HG02885 (cell line): ENCODE data around the gene KIAA1328.
"Not testable (repeated sequence)": the region's sequence is repeated elsewhere in the genome, so short reads cannot be mapped to it uniquely, and the experiment has no call there.

ENCODE experiments used
- ATAC-seq: cut with Tn5 transposase; IDR thresholded peaks from one replicate; pipeline ENCODE4 v1.9.1; 2021; ENCODE audit warnings: mild to moderate bottlenecking; ENCODE audit not compliant: unreplicated experiment, poor library complexity

The KIAA1328 gene

GRCh38 chr18:37107748-37108522 is 279.0 kb downstream of the KIAA1328 start:
- no peak for ATAC-seq

GRCh38 chr18:37122877-37123276 is 293.9 kb downstream of the KIAA1328 start:
- no peak for ATAC-seq

- peak; percentile 65 for ATAC-seq
Observed at GRCh38 chr18:37124516-37124915, 295.6 kb downstream of the KIAA1328 start.

- no peak for ATAC-seq
Observed at GRCh38 chr18:37135177-37135576, 306.2 kb downstream of the KIAA1328 start.

- ATAC-seq: no peak
Observed at GRCh38 chr18:37138456-37138855, 309.5 kb downstream of the KIAA1328 start.

- no peak for ATAC-seq
Observed at GRCh38 chr18:37139876-37140275, 310.9 kb downstream of the KIAA1328 start.

GRCh38 chr18:37144921-37145320 is 316.0 kb downstream of the KIAA1328 start:
- ATAC-seq: no peak

- ATAC-seq: no peak
Observed at GRCh38 chr18:37156330-37156942, 327.5 kb downstream of the KIAA1328 start.

- ATAC-seq: no peak
Observed at GRCh38 chr18:37160038-37160820, 331.3 kb downstream of the KIAA1328 start.

- ATAC-seq: no peak
Observed at GRCh38 chr18:37161491-37161890, 332.6 kb downstream of the KIAA1328 start.

- no peak for ATAC-seq
Observed at GRCh38 chr18:37162551-37162950, 333.6 kb downstream of the KIAA1328 start.

- ATAC-seq: no peak
Observed at GRCh38 chr18:37163119-37163518, 334.2 kb downstream of the KIAA1328 start.

- ATAC-seq: no peak
Observed at GRCh38 chr18:37166491-37166890, 337.6 kb downstream of the KIAA1328 start.

GRCh38 chr18:37166966-37167365 is 338.0 kb downstream of the KIAA1328 start:
- not testable (repeated sequence) for ATAC-seq

GRCh38 chr18:37170984-37171383 is 342.1 kb downstream of the KIAA1328 start:
- no peak for ATAC-seq

- no peak for ATAC-seq
Observed at GRCh38 chr18:37173384-37173783, 344.5 kb downstream of the KIAA1328 start.

- no peak for ATAC-seq
Observed at GRCh38 chr18:37175727-37176620, 347.0 kb downstream of the KIAA1328 start.

- ATAC-seq: no peak
Observed at GRCh38 chr18:37176621-37176934, 347.7 kb downstream of the KIAA1328 start.

- no peak for ATAC-seq
Observed at GRCh38 chr18:37179384-37179783, 350.5 kb downstream of the KIAA1328 start.

GRCh38 chr18:37180086-37180485 is 351.2 kb downstream of the KIAA1328 start:
- no peak for ATAC-seq
